ENCODE results near the gene ARHGEF25. TPM values are rescaled to one million over a fixed set of nuclear protein-coding genes. Genes with fewer than 3 reads are reported as not detected.
"Not testable (repeated sequence)": the region's sequence is repeated elsewhere in the genome, so short reads cannot be mapped to it uniquely, and the experiment has no call there.

ARHGEF25 gene
- 0.25 TPM in 1 of 2 replicates, not detected in the other for total RNA-seq (2014; rRNA removed; shearing (Covaris generic))

DNA sequence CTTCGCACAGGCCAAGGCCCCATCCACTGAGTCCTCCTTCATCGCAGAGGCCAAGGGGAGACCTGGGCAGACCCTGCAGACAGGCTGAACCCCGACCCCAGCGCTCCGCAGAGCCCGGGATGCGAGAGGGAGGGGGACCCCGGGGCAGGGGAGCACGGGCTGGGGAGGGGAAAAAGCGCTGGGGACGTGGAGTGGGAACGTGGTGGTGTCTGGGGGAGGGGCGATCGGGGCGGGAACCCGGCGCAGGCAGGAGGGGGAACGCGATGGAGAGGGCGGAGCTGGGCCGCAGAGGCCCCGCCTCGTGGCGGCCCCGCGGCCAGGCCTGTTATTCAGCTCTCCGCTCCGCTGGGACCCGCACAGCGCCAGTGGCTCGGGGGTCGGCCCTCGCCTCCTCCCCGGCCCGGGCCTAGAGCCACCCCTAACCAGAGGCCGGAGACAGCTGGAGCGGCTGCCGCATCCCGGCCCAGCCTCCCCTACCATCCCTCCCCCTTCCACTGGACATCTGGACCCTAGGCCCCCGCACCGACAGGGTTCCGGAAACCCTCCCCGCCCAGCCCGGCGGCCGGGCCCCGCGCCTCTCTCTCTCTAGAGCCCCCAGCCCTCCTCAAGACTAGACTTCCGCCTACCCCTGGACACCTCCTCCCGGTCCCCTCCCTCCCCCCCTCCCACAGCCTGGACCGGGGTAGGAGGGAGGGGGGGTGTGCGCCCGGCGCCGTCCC, at the start of gene ARHGEF25:
ARHGEF25 (plus strand) TSS at position 328 of the 719 bp plus-strand sequence. CDS start 460 bp downstream, outside the sequence.
- DNase-seq (ENCODE audit: low spot score): no peak

- no peak for DNase-seq (ENCODE audit: low spot score)
Observed at GRCh38 chr12:57563358-57563757, 47.9 kb upstream of the ARHGEF25 start.

GRCh38 chr12:57564178-57564740, 47.0 kb upstream of the ARHGEF25 start:
- DNase-seq (ENCODE audit: low spot score): no peak

- DNase-seq (ENCODE audit: low spot score): no peak
Observed at GRCh38 chr12:57568838-57569237, 42.4 kb upstream of the ARHGEF25 start.

- DNase-seq (ENCODE audit: low spot score): no peak
Observed at GRCh38 chr12:57569858-57570257, 41.4 kb upstream of the ARHGEF25 start.

- not testable (repeated sequence) for DNase-seq (ENCODE audit: low spot score)
Observed at GRCh38 chr12:57570438-57570837, 40.8 kb upstream of the ARHGEF25 start.

DNA sequence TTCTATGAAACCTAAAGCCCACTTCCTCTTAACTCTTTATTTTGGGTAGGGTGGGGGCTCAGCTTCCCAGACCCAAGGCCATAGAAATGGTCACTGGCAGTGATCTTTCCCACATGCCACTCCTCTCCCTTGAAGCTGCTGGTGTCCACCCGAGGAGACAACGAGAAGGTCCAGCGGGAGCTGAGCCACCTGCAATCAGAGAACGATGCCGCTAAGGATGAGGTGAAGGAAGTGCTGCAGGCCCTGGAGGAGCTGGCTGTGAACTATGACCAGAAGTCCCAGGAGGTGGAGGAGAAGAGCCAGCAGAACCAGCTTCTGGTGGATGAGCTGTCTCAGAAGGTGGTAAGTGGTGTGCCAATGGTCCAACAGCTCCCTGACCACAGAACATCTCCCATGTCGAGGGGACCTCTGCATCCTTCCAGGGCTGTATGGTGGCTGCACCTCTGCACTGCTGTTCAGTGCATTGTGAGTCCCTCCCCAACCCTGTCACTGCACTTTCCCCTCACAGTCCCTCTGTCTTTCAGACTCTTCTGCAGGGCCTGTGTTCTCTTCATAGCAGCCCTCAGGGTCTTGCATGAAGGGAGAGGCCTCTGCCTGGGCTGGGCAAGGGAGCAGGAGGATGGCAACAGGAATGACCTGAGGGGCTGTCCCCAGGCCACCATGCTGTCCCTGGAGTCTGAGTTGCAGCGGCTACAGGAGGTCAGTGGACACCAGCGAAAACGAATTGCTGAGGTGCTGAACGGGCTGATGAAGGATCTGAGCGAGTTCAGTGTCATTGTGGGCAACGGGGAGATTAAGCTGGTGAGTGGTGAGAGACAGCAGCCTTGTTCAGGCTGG, 39.1 kb upstream of the ARHGEF25 start:
- no peak for DNase-seq (ENCODE audit: low spot score)

- DNase-seq (ENCODE audit: low spot score): no peak
Observed at GRCh38 chr12:57574795-57575194, 36.4 kb upstream of the ARHGEF25 start.

- no peak for DNase-seq (ENCODE audit: low spot score)
Observed at GRCh38 chr12:57575771-57576612, 35.2 kb upstream of the ARHGEF25 start.

DNA sequence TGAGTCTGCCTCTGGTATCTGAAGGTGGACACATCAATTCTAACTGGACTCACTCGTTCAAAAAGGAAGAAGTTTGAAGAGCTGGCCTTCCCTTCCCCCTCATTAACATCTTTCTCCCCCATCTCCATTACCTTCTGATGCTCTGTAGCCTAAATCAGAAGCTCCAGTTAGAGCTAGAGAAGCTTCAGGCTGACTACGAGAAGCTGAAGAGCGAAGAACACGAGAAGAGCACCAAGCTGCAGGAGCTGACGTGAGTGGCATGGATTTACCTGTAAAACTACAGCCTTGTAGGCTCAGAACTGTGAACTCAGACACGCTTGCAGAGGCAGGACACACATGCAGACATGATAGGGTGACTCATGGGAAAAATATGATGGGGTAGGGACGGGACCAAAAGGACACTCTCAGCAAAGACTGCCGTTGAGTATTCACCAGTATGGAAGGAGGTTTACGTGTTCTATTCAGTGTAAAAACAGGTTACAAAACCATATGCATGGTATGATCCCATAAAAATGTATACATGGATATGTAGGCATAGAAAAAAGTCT, 34.5 kb upstream of the ARHGEF25 start:
- no peak for DNase-seq (ENCODE audit: low spot score)

DNA sequence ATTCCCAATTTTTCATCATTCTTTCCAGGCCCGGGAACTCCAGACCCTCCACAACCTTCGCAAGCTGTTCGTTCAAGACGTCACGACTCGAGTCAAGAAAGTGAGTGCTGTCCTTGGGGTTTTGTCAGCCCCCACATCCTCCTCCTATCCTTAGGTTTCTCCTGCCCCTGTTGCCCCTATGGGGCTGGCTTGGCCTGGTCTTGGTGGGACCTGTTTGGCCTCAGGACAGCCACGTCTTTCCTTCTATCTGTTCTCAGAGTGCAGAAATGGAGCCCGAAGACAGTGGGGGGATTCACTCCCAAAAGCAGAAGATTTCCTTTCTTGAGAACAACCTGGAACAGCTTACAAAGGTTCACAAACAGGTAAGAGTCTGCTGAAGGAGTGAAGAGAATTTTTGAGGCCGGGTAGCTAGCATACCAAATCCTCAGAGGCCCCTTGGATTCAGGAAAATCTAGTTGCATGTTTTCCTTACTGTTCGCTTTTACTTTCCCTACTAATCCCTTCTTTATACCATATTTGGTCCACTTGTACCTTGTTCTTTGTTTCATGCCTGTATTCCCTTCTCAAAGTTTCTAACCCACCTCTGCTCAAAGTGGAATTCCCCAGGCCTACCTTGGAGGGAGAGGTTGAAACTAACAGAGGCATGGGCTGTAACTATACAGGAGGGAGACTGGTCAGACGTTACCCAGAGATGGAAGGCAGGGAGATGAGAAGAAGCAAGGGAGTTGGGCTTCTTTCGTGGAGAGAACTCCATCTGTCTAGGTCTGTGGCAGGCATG, 33.1 kb upstream of the ARHGEF25 start:
- DNase-seq (ENCODE audit: low spot score): no peak

- no peak for DNase-seq (ENCODE audit: low spot score)
Observed at GRCh38 chr12:57579011-57579410, 32.2 kb upstream of the ARHGEF25 start.

DNA sequence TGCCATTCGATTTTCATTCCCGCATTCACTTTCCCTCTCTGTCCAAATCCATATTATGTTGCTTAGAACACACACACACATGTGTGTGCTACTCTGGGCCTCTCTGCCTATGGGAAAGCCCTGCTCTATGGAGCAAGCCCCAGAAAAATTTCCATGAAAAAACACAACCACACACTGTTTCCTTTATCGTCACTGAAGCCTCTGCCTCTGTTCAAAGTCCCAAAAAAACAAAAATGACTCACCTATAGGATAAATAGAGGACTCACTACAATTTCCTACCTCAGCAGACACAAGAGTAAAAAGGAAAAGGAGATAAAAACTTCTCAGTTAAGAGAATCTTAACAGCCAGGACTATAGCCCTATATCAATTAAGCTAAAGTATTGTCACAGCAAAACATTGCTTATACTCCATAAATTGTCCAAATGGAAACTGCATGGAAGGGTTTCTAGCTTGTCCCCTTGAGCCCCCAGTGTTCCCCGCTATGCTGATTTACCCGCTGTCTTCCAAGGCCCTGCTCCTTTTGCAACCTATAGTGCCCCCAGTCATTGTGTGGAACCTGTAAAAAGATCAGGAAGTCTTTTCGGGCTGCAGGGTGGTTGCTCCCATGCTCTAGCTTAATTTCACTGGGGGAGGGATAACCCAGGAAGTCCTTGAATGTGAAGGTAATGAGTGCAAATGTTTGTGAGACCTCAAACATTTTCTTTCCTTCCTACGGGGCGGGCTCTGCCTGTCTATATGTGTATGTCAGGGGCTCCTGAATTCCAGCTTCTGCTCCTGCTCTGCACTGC, 31.4 kb upstream of the ARHGEF25 start:
- no peak for DNase-seq (ENCODE audit: low spot score)

DNA sequence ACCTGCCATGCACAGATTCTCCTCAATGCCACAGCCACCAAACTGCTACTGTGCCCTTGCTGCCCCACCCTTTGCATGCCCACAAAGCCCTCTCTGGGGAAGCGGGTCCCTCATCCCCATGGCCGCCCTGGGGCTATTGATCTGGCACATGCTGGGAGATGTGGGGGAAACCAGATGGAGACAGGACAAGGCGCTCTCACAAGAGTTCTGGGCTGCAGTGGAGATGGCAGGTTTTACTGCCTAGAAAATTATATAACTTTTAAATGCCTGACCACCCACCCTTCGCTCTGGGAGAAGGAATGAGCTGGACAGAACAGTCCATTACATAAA, 30.8 kb upstream of the ARHGEF25 start:
- DNase-seq (ENCODE audit: low spot score): no peak

- DNase-seq (ENCODE audit: low spot score): no peak
Observed at GRCh38 chr12:57581802-57582201, 29.4 kb upstream of the ARHGEF25 start.

GRCh38 chr12:57582440-57582839, 28.8 kb upstream of the ARHGEF25 start:
- no peak for DNase-seq (ENCODE audit: low spot score)

DNA sequence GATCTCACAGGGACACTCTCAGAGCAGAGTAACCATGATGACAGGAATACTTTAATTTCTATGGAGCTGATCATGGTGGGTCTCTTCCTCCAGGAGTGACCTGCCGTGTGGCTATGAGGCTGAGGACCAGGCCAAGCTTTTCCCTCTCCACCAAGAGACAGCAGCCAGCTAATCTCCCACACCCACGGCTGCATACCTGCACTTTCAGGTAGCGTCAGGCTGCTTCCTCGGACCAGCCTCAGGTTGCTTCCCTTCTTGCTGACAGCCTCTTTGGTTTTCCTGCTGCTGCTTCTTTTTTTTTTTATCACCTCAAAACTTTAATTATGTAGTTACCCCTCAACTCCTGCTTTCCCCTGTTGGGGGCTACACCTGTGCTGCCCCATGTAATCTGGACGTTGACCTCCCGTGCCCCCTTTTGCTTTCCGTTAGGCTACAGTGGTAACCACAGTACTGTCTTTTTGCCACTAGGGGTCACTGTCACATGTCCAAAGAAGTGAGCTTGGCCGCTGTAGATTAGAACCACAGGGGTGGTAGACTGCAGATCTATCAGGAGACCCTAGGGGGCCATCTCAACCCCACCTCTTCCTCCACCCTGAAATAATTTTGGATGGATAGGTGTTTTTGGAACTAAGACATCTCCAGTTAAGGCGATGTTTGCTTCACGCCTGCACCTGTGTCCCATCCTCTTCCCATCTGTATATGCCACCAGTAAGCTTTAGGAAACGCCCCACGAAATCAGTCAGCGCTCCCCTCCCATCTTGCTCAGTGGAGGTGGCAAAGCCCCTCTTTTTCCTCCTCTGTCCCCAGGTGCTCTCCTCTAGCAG, 28.0 kb upstream of the ARHGEF25 start:
- DNase-seq (ENCODE audit: low spot score): peak; percentile 78

- no peak for DNase-seq (ENCODE audit: low spot score)
Observed at GRCh38 chr12:57584050-57584449, 27.2 kb upstream of the ARHGEF25 start.

DNA sequence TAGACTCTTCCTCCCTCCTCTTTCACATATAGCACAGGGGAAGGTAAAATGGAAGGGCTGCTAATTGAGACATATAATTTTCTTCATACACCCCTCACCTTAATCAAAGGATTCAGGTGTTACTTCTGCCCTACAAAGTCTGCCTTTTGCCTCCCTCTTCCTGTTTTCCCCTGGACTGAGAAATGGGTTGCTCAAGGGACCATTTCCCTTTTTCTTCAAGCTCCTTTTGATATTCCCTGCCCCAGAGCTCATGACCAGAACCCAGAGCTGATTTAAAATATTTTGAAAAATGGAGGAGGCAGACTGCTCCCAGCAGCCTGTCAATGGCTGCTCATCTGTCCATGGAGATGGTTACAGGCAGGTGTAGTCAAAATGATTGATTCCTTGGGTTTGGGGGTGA, 26.5 kb upstream of the ARHGEF25 start:
- no peak for DNase-seq (ENCODE audit: low spot score)
